Omental fat pad (tissue), 4 donors: ENCODE results near the gene DYSF. TPM values are rescaled to one million over a fixed set of nuclear protein-coding genes. Genes with fewer than 3 reads are reported as not detected.

Experiments
- ATAC-seq: fragments of 150-250 bp; one replicate; pipeline ENCODE4 v1.9.1; 2016; ENCODE audit warnings: mild to moderate bottlenecking, moderate library complexity; ENCODE audit not compliant: low FRiP score
- DNase-seq: peaks from one replicate; pipeline ENCODE4 v3.0.0-alpha.2; 2019; ENCODE audit warnings: low spot score
- total RNA-seq, 4 donors: library from RNA; depleted of rRNA; stranded (reverse); fragments of >200 nt; gene quantifications; one replicate each; pipeline ENCODE4 v1.1.0, GENCODE V29; 2016
- TF ChIP-seq, protein P1 (sequence below), 3 donors: fragments of 450-650 bp; IDR thresholded peaks; one replicate each; pipeline ENCODE4 v1.5.1; 2016 to 2017; ENCODE audit warnings: antibody characterized with exemption in 3 of 3, mild to moderate bottlenecking in 3 of 3, moderate library complexity in 2 of 3

The DYSF gene
- total RNA-seq, 4 donors from 2014 or later = 7.9 to 70.5 (median 17.8) TPM

DNA sequence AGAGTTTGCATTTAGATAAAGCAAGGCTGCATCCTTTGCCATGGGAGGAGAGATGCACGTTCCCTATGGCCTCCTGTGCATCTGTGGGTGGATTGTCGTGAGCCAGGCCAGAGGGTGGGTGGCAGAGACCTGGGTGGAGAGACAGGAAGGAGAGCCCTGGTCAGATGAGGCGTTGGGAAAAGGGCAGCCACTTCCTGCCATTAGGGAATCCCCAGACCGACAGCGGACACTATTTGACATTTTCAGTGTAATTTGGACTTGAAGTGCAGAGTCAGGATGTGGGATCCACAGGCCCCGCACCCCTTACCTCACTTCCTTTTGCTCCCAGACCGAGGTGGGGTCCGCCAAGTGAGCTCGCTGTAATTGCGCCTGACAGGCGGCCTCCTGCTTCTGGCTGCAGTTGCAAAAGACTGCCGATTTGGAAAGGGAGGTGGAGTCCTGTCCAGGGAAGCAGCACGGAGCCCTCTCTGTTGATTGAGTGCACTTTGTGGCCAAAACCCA, 150.0 kb downstream of the DYSF start:
- TF ChIP-seq, protein P1, sequence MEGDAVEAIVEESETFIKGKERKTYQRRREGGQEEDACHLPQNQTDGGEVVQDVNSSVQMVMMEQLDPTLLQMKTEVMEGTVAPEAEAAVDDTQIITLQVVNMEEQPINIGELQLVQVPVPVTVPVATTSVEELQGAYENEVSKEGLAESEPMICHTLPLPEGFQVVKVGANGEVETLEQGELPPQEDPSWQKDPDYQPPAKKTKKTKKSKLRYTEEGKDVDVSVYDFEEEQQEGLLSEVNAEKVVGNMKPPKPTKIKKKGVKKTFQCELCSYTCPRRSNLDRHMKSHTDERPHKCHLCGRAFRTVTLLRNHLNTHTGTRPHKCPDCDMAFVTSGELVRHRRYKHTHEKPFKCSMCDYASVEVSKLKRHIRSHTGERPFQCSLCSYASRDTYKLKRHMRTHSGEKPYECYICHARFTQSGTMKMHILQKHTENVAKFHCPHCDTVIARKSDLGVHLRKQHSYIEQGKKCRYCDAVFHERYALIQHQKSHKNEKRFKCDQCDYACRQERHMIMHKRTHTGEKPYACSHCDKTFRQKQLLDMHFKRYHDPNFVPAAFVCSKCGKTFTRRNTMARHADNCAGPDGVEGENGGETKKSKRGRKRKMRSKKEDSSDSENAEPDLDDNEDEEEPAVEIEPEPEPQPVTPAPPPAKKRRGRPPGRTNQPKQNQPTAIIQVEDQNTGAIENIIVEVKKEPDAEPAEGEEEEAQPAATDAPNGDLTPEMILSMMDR (IDR thresholded peaks at IDR 0.05) = no peak
- DNase-seq (peak; percentile 22), ATAC-seq (no peak)

DNA sequence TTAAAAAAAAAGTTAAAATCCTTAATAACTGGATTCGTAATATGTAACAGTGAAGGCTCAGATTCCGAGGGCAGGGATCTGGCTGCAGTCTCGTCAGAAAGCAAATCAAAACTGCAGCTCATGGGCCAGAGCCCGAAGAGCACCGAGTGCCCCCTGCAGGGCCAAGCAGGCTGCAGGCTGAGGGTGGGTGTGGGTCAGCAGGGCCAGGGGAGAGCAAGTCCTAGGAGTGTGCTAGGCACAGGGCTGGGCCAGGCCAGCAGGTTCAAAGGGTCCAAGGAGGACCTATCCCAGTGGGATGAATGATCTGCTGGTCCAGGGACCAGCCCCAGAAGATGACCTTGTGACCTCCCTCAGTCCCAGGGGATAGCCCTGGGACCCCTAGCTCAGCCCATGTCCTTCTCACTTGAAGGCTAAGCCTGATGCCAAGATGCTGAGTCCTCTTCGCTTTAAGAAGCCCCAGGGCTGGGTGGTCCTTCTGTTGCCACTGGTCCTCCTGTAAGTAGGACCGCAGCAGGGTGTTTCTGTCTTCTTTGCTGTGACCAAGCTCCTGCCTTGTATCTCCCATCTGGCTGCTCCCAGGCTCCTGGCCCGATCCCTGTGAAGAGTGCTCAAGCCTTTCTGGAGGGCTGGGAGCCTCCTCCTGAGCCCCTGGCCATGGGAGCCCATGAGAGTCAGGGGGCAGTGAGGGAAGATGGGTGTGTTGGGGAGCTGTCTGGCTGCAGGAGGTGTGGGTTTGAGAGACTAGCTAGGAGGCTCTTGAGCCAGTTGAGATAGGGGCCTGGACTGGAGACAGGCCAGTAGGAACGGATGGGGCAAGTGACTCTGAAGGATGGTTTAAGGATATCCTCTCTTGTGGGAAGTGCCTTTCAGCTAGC, 150.7 kb downstream of the DYSF start:
- DNase-seq = peak; percentile 8
- no peak for ATAC-seq
- TF ChIP-seq, protein P1 (IDR thresholded peaks at IDR 0.05) = no peak

DNA sequence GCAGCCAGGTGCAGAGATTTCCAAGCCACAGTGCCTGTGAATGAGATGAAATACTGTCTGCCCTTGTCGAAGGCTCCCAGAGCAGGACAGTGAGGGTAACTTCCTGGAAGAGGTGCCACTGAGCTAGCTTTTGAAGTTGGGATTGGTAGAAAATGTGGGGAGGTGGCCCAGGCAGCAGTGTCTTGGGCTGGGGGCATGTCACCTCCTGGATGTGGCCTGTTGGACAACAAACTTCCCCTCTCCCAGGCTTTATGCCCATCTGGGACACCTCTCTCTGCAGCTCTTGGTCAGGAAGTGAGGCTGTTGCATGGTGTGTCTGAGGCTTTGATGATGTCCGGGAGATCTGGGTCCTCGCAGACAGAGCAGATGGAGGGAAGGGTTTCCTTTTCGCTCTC, 151.4 kb downstream of the DYSF start:
- TF ChIP-seq, protein P1 (IDR thresholded peaks at IDR 0.05) = no peak
- DNase-seq (no peak), ATAC-seq (no peak)

DNA sequence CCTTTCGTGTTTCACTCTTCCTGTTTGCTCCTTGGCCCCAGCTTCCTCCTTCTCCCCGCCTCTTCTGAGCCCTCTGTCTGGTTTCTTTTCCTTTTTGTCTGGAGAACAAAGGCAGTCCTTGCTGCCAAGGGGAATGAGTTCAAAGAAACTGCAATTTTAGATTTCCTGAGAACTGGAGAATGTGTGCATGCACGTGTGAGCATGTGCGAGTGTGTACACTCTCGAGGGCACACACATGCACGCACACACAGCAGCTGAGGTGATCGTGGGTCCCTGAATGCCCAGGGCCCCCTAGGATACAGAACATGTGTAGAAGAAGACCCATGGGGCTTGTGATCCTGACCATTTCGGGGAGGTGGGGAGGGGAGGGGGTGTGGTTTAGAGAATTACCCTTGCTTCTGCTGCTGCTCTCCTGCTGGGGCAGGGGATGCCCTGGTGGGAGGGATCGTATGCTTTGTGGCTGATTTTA, 151.8 kb downstream of the DYSF start:
- DNase-seq (peak; percentile 1), ATAC-seq (no peak)
- TF ChIP-seq, protein P1 (IDR thresholded peaks at IDR 0.05) = no peak

DNA sequence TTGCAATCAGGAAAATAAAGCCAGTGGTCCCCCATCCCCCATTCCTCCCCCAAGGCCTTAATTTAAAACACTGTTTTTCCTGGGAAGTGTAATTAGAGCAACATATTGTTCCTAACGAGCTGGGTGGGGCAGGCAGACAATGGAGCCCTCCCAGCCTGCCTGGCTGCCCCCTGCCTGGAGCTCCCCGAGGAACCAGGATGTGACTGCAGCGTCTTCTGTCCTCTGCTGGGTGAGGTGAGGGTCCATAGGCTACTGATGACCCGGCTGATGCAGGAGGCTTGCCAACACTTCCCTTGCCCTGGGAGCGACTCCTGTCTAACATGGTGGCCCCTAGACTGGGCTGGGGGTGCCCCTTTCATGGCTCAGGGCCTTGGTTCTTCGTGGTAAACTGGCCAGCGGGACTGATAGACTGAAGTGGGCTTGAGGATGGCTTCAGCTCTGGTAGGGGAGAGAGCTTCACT, 152.4 kb downstream of the DYSF start:
- TF ChIP-seq, protein P1 (IDR thresholded peaks at IDR 0.05) = no peak
- DNase-seq (peak; percentile 15), ATAC-seq (no peak)

DNA sequence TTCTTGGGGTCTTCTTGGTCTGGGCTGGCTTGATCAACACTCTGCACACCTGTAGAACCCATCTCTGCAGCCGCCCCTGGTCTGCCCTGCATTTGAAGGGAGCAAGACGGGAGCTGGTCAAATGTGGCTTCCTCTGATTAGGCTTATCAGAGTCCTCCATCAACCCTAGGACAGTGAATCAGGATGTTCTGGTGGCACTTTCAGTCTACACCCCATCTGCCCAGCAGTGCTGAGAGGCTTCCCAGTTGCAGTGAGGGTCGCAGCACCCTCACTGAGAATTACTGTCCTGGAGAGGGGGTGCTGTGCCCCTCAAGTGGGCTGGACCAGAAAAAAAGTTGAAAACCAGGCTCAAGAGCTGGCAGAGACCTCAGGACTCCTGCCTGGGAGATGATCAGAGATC, 152.9 kb downstream of the DYSF start:
- TF ChIP-seq, protein P1 (IDR thresholded peaks at IDR 0.05) = no peak
- ATAC-seq (no peak), DNase-seq (peak; percentile 21)
